ENCODE measurements around the gene SLC19A1. TPM values are rescaled to one million over a fixed set of nuclear protein-coding genes. Genes with fewer than 3 reads are reported as not detected.

SLC19A1 gene
- total RNA-seq = 10 to 100 TPM; 10.7 to 70.8 (median 30.5) TPM

DNA sequence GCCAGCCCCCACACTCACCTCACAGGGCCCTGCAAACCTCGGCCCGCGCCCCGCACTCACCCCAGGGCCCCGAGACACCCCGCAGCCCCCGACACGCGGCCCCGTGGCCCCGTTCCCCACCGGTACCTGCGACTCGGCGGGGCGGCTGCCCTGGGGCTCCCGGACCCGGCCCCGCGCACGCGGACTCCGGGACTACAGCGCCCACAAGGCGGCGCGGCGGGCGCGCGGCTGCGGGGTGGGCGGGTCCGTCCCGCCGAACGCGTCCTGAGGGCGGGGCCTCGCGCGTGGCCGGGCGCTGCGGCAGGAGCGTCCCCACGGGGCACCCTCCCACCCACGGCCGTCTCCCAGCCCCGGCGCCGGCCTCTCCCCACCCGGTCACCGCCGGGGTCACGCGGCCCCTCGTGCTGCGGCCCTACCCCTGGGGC lies at the start of gene SLC19A1:
SLC19A1 (minus strand) TSS at position 199 of the 425 bp plus-strand sequence. CDS start 4,481 bp downstream, outside the sequence.
- Histone ChIP-seq H3K4me3 (peak within 1 kb of the TSS; percentile 77 to 96 (median 85)), H3K4me1 (peaks cover 0 to 30% (median 14%) of the 10 kb centered on the region in 4 donors), H3K27me3 (no peaks in the 10 kb centered on the region), H3K27ac (peak within 1 kb of the TSS; percentile 72 to 92 (median 80)), H3K36me3 (no peaks in the 10 kb centered on the region), H3K9me3 (no peaks in the 10 kb centered on the region)
- TF ChIP-seq, protein P1, sequence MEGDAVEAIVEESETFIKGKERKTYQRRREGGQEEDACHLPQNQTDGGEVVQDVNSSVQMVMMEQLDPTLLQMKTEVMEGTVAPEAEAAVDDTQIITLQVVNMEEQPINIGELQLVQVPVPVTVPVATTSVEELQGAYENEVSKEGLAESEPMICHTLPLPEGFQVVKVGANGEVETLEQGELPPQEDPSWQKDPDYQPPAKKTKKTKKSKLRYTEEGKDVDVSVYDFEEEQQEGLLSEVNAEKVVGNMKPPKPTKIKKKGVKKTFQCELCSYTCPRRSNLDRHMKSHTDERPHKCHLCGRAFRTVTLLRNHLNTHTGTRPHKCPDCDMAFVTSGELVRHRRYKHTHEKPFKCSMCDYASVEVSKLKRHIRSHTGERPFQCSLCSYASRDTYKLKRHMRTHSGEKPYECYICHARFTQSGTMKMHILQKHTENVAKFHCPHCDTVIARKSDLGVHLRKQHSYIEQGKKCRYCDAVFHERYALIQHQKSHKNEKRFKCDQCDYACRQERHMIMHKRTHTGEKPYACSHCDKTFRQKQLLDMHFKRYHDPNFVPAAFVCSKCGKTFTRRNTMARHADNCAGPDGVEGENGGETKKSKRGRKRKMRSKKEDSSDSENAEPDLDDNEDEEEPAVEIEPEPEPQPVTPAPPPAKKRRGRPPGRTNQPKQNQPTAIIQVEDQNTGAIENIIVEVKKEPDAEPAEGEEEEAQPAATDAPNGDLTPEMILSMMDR (IDR thresholded peaks at IDR 0.05) = peak; percentile 40 to 82 (median 70)
- TF ChIP-seq POLR2A (IDR thresholded peaks at IDR 0.05) = no peak
- DNase-seq = peak; percentile 69 to 86 (median 84)

DNA sequence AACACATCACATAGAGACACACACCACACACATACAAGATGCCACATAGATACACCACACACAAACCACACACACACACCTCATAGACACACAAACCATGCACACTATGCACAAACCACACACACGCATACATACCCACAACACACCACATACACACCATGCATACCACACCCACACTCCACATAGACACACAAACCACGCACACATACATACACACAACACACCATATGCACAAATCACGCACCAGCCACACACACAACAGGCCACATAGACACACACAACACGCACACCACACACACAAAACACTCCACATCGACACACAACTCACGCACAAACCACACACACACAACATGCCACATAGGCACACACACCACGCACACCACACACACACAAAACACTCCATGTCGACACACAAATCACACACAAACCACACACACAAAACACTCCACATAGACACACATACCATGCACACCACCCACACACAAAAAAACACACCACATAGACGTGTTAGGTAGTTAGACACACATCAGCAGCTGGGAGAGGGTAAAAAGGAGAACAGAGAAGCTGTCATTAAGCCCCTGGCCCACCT lies 49.5 kb upstream of the SLC19A1 start:
- TF ChIP-seq, protein P1 (IDR thresholded peaks at IDR 0.05) = no peak
- no peak for TF ChIP-seq POLR2A (IDR thresholded peaks at IDR 0.05)
- no peaks in the 10 kb centered on the region for H3K27me3 ChIP-seq
- no peaks in the 10 kb centered on the region for H3K9me3 ChIP-seq
- DNase-seq = no peak
- H3K36me3 ChIP-seq = no peaks in the 10 kb centered on the region
- no peak overlapping the region for H3K4me3 ChIP-seq
- peak overlapping the region in 3 of 4 donors; percentile 19 to 74 (median 28) for H3K27ac ChIP-seq
- peaks cover 0 to 19% (median 4%) of the 10 kb centered on the region in 4 donors for H3K4me1 ChIP-seq

DNA sequence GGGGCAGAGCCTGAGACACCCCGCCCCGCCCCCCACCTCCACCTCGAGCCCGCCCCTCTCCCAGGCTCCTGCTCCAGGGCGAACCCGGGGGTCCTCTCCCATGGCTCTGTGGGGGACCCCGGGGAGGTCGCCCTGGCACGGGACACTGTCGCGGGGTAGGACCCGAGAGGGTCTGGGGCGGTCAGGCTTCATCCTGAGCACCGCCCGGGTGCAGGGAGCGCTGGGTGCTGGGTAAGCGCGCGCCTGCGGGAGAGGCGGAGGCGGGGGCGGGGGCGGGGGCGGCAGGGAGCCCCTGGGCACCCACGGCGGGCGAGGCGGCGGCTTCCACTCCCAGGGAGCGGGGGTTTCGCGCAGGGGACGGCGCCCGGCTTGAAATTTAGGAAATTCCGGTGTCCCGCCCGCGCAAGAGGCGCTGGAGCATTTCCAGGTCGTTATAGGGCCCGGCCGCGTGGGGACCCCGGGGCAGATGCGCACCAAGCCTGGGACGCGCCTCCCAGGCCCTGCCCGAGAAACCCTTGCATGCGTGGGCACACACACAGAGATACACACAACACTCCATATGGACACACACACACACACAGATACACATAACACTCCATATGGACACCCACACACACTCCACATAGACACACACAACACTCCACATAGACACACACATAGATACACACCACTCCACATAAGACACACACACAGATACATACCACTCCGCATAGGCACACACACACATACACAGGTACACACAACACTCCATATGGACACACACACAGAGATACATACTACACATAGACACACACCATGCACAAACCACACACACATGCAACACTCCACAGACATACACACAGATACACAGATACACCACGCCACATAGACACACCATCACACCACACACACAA lies 48.7 kb upstream of the SLC19A1 start:
- Histone ChIP-seq H3K4me1 (peaks cover 0 to 19% (median 4%) of the 10 kb centered on the region in 4 donors), H3K27me3 (no peaks in the 10 kb centered on the region), H3K27ac (peak overlapping the region in 3 of 4 donors; percentile 40 to 74 (median 56)), H3K4me3 (peak overlapping the region; percentile 38 to 56 (median 48)), H3K36me3 (no peaks in the 10 kb centered on the region), H3K9me3 (no peaks in the 10 kb centered on the region)
- no peak for TF ChIP-seq POLR2A (IDR thresholded peaks at IDR 0.05)
- TF ChIP-seq, protein P1 (IDR thresholded peaks at IDR 0.05) = no peak
- DNase-seq = peak in 2 of 3 donors; percentile 50 to 54

DNA sequence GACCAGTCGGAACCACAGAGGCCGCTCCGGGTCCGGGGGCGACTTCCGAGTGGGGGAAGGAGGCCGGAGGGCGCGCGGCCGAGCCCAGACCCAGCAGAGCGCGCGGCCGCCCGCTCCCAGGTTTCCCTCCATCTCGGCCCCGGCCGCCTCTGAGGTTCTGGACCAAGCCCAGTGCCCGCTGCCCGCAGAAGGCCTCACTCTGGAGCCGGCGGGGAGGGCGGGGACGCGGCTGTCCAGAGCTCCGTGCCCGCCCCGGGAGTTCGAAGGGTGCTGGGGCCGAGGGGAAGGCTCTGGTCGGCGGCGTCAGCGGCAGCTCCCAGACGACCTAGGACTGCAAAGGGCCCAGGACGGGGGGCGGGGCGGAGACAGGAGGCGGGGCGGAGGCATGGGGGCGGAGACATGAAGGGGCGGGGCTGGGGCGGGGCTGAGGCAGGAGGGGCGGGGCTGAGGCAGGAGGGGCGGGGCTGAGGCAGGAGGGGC lies 48.0 kb upstream of the SLC19A1 start:
- TF ChIP-seq, protein P1 (IDR thresholded peaks at IDR 0.05) = no peak
- TF ChIP-seq POLR2A (IDR thresholded peaks at IDR 0.05) = no peak
- H3K36me3 ChIP-seq = no peaks in the 10 kb centered on the region
- H3K27ac ChIP-seq = peak overlapping the region in 3 of 4 donors; percentile 40 to 74 (median 56)
- peak overlapping the region; percentile 38 to 56 (median 48) for H3K4me3 ChIP-seq
- no peaks in the 10 kb centered on the region for H3K9me3 ChIP-seq
- DNase-seq = peak; percentile 61 to 81 (median 65)
- H3K27me3 ChIP-seq = no peaks in the 10 kb centered on the region
- peaks cover 0 to 19% (median 4%) of the 10 kb centered on the region in 4 donors for H3K4me1 ChIP-seq

DNA sequence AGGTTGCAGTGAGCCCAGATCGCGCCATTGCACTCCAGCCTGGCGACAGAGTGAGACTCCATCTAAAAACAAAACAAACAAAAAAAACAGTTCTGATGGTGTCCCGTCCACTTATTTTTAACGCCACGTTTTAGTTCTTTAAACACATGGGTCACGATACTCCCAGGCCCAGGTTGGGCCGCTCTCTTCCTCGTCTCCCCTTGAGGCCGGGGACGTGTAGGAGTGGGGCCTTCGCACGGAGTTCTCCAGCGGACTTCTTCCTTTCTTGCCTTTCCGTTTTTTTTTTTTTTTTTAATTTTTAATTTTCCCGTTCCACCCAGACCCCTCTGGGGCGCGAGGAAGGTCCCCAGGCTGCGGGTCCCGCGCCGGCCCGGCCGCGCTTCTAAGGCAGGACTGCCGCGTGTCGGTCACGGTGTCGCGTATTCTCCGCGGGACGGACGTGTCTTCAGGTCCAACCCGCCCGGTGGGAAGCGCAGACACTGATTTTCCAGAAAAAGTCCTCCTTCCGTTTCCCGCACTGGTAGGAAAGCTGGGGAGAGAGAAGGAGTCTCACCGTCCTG lies 47.5 kb upstream of the SLC19A1 start:
- Histone ChIP-seq H3K4me1 (peaks cover 0 to 19% (median 4%) of the 10 kb centered on the region in 4 donors), H3K9me3 (no peaks in the 10 kb centered on the region), H3K27me3 (no peaks in the 10 kb centered on the region), H3K4me3 (peak overlapping the region; percentile 31 to 56 (median 48)), H3K36me3 (no peaks in the 10 kb centered on the region), H3K27ac (peak overlapping the region in 1 of 4 donors; percentile 51)
- peak in 1 of 3 donors; percentile 48 for DNase-seq
- TF ChIP-seq, protein P1 (IDR thresholded peaks at IDR 0.05) = no peak
- no peak for TF ChIP-seq POLR2A (IDR thresholded peaks at IDR 0.05)

Data from Peyer's patch (tissue), 4 donors.